Activated T-helper 1 cell treated with anti-CD3 and anti-CD28 coated beads, Interleukin-2, amount 50 U/mL, for 16 hours (primary cell): ENCODE results near the gene DNM3.

Experiments
- DNase-seq, 2 donors: peaks; one replicate each; pipeline ENCODE4 v3.0.0-alpha.2; 2020; ENCODE audit warnings: low read depth in 1 of 2, low spot score in 1 of 2

DNM3 gene

DNA sequence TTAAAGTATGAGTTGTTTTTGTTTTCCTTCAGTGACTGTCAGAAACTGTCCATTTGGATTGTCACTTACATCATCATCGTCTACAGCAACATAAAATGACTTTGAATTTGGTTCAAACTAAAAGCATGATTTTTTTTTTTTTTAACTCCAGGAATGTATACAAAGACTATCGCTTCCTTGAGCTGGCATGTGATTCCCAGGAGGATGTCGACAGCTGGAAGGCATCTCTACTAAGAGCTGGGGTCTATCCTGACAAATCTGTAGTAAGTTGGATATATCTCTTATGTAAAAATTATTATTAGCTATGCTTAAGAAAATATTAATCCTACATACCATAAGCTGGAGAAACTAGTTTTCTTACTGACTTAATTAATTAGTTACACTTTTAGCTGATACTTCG, 467.3 kb downstream of the DNM3 start:
- no peak for DNase-seq

DNA sequence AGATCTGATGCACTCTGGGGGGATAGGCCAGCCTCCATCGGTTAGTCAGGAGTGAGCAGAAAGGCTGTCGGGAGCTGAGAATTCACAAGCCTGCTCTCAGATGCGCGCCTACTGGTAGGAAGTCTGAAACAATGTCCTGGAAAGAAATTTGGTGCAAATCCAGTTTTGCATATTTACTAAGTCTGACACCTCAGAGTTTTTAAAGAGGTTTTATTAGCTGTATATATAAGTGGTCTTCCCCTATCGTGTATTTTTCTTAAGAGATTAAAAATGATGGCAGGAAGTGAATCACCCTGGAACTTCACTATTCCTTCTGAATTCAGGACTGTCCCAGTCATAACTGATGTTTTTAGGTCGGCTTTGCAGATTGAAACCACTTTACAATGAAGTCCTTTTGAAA, 479.4 kb downstream of the DNM3 start:
- no peak for DNase-seq

DNA sequence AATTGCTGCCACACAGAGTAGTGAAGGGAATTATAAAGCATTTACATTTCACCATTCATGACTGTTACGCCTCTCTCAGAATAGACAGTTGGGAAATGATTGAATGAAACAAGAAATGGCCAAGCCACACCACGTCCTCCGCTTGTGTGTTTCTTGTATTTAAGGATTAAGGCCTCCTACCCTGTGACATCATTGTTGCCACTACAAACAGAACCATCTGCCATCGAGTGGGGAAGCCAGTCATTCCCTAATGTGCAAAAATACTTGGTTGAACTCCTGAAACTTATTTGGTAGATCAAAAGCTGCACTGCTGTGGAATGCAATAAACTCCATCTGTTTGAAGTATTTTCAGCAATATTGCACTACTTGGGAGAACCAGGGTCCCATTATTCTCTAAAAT, 480.2 kb downstream of the DNM3 start:
- no peak for DNase-seq

DNA sequence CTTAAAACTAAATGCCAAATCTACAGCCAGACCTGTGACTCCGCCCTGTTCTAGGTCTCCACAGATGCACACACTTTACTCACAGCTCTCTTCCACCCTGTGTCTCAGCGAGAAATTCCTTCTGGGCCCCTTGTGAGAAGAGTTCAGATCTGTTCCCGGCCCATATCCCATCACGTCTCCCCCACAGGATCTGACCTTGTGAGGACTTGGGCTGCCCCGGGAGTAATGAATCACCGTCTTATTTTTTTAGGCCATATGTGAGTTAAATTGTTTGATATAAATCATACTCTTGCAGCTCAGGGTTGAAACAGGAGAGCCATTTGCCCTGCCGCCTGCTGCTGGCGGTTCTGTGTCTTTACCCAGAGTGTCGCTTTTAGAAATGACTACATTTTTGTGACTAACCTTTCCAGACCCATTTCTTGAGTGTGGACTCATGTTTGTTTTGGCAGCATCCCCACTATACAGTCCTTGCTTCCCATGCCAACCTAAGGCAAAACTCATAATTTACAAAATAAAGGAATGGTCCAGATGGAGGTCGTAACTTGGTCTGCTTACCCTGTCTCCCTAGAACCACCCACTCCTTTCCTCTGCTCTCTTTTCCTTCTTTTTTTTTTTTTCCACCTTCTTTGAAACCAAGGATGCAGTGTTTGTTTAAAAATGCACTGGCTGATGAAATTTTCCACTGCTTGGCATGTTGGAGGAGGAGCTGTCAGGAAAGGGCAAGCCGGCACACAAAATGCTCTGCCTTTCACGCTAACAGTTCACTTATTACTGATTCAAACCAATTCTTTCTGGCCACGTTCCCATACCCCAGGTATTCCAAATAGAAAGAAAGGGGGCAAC, 481.1 kb downstream of the DNM3 start:
- no peak for DNase-seq

DNA sequence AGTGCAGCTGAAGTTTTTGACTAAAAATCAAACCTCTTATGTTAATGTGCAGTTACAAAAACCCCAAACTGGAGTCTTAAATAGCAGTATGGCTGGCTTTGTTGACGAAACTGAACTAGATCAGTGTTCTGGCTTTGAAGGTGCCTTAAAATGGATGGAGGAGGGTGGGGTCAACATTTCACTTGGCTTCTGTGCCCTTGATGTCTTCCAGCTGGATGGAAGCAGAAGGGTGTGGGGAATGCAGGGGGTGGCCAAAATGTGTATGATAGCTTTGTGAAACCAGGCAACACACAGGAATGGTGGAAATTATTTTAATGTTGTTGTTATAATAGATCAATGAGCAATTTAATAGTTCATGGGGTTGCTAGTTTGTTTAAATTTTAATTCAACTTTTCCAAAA, 482.4 kb downstream of the DNM3 start:
- no peak for DNase-seq

DNA sequence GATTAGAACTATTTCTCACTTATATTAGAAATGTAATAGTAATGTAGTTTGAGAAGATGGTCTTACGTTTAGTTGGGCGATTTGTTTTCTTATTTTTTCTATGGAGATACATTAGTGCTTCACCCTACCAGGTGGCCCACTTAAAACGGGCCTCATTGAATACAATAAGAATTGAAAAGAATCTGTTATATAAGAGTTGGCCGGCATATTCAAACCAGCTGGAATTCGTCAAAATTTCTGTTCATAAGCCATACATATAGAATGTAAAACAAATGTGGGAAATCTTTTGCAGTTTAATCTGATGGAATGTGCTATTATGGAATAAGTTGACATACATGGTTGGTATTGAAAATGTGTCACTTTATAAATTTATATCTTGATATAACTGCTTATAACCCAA, 482.8 kb downstream of the DNM3 start:
- no peak for DNase-seq

DNA sequence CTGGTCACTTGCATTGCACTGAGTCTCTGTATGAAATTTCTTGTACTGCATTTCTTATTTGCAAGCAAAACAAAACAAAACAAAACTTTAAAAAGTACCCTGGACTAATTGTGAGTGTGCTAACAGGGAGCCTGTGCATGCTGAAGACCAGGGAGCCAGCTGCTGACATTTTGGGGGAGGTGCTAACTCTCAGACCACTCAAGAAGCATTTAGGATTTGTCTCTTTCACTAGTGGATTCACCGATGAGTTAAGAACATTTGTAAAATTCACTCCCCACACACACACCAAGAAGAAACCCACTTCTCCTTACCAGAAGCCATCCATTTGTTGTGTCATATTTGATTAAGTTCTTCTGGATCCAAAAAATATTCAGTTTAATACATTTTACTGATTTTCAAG, 483.5 kb downstream of the DNM3 start:
- DNase-seq = no peak

DNA sequence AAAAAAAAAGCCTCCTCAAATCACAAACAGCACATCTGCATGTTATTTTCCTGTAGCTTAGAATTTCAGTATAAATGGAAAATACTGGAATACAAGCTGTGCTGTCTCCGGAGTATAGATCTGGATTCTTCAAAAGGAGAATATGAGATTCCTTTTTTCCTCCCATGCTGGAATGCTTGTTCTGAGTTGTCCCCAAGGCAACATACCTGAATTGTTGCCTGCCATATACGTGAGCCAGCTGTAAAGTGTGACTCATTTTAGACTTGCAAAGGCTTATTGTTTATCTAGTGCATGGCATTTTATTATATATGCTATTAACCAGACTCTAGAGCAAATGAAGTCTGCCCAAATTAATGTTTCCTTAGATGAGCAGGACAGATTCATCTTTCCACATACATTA, 484.2 kb downstream of the DNM3 start:
- DNase-seq = no peak

DNA sequence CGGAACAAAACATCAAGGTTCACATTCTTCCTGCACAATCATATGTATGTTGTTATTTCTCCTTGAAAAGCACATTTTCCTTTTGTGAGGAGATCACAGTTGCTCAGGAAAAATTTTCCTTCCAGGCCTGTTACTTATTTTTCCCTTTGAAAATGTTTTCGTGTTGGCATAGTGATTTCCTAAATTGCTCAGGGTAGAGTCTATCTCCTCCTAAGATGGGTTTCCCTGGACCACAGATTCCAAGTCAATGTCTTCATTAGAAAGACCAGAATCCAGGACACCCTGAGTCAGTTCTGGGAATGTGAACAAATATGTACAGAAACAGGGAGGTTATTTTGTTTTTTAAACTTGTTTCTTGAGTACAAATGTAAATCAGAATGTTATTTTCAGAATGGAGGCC, 484.8 kb downstream of the DNM3 start:
- no peak for DNase-seq

DNA sequence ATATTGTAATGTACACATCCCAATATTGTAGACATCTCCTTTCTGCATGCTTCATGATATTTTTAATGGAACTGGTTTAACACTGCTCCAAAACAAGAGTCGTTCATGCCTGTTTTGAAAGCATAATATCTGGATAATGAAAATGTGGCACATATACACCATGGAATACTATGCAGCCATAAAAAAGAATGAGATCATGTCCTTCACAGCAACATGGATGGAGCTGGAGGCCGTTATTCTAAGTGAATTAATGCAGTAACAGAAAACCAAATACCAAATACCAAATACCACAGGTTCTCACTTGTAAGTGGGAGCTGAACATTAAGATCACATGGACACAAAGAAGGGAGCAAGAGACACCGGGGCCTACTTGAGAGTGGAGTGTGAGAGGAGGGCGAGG, 487.0 kb downstream of the DNM3 start:
- no peak for DNase-seq

DNA sequence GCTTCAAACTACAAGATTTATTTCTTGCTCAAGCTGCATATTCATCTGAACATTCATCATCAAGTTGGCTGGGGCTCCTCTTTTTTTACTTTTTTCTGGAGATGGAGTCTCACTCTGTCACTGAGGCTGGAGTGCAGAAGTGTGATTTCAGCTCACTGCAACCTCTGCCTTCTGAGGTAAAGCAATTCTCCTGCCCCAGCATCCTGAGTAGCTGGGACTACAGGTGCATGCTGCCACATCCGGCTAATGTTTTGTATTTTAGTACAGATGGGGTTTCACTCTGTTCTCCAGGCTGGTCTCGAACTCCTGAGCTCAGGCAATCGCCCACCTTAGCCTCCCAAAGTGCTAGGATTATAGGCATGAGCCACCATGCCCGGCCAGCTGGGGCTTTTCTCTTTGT, 490.9 kb downstream of the DNM3 start:
- no peak for DNase-seq

DNA sequence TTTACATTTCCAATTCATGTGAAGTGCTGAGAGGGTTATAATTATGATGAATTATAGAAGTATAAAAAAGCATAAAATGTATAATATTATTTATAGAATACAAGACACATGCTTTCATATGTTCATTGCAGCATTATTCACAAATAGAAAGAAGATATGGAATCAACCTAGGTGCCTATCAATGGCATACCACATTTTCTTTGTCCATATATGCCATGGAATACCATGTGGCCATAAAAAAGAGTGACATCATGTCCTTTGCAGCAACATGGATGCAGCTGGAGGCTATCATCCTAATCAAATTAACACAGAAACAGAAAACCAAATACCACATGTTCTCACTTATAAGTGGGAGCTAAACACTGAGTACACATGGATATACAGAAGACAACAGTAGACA, 494.1 kb downstream of the DNM3 start:
- no peak for DNase-seq

DNA sequence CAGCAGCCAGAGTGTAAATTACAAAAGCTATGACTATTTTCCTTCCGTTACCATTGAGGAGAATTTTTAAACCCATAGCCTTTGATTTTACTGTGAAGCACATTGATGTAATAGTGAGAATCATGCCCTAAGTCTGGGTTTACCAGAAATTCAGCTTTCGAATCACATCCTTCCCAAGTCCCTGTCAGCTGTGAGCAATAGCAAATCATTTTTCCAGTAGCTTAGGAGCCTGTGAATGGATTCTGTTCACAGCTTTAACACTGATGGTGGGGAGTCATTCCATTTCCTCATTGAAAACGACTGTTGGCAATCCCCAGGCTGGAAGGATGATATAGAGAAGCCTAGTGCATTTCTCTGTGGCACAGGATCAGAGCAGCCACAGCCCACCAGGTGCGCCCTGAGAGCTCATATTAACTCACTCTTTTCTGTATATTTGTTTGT, 497.0 kb downstream of the DNM3 start:
- DNase-seq = no peak

DNA sequence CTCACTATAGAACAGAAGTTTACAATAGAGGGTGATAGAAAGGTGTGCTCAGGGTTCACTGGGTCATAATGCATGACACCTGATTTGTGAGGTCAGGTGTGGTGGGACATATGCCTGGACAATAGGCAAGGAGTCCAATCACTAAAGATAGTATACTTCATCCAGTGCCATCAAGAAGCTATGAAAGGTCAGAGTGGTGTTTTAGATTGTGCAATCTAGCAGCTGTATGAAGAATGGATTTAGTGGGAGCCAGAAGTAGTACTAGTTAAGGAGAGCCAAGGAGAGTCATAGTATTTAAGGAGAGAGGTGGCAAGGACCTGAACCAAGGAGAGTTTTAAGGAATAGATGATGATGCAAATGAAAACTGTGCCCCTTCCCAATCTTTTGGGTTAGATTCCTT, 498.5 kb downstream of the DNM3 start:
- no peak for DNase-seq

DNA sequence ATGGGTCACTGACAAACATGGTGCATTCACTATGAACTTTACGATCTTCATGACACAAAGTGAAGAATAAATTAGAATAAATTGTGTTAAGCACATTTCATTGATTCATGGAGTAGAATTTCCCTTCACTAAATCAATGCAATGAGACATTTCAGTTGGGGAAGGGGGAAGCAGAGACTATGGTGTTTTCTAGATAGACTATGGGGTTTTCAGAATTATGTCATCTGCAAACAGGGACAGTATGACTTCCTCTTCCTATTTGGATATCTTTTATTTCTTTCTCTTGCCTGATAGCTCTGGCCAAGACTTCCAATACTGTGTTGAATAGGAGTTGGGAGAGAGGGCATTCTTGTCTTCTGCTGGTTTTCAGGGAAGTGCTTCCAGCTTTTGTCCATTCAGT, 499.2 kb downstream of the DNM3 start:
- no peak for DNase-seq

DNA sequence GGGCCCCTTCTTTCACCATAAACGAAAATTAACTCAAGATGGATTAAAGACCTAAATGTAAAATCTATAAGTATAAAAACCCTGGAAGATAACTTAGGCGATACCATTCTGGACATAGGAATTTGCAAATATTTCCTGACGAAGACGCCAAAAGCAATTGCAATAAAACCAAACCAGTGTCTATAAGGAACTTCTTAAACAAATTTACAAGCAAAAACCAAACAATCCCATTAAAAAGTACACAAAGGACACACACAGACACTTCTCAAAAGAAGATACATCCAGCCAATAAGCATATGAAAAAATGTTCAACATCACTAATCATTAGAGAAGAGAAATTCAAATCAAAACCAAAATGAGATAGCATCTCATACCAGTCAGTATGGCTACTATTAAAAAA, 500.4 kb downstream of the DNM3 start:
- no peak for DNase-seq

DNA sequence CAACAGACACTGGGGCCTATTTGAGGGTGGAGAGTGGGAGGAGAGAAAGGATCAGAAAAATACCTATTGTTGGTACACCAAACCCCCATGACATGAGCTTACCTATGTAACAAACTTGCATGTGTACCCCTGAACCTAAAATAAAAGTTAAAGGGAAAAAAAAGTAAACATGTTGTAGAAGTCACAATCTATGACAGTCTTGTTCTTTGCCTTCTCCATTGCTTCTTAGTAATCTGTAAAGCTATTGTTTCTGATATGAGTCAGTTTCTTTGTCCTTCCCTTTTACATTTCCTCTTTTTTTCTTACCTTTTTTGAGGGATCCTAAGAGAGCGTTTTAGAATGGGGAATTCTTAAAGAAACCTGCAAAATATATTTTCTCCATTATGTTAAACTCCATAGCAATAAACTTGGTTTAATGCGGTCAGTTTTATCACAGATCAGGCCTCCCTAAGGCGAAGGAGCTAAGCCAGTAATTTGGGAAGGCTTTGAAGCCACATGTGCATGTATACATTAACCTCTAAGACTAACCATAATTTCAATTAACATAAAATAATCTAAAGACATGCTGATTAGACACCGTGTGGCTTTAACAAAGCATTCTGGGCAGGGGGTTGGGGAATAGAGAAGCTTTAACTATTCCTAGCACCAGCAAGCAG, 501.4 kb downstream of the DNM3 start:
- no peak for DNase-seq

DNA sequence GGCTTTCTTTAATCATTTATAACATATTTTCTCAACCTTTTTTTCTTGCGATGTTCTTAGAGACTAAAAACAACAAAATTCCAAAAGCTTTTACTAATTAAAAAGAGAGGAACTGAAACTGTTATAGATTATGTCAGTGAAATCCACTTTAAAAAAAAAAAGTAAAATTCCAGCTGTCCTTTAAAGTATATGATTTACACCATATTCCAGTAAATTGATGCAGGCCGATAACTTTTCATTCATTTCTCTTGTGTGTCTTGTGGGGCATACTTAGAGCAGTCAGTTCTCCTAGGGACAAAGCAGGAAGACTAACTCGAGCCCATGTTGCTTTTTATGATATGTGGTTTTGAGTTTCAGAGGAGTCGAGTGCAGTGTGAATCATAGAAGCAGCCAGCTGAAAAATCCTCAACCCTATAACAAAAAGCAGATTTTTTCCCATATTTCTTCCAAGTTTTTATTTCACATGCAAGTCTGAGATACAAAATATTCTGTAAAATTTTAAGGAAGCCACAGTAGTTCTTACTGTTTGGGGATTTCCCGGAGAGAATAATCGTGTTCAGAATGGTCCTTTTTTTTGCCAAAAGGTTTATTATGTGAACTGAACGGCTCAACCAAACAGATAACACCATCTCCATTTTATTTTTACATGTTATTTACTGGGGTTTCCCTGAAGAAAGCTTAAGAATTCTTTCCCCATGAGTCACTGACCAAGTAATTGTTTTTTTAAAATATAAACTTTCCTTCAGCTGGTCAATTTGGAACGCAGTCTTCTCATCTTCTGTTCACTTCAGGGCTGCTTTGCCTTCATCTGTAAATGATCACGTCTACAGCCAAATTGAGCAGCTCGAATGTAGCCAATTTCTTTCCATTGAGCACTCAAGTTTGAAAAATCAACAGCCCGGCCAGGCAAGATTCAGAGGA, 502.2 kb downstream of the DNM3 start:
- no peak for DNase-seq

DNA sequence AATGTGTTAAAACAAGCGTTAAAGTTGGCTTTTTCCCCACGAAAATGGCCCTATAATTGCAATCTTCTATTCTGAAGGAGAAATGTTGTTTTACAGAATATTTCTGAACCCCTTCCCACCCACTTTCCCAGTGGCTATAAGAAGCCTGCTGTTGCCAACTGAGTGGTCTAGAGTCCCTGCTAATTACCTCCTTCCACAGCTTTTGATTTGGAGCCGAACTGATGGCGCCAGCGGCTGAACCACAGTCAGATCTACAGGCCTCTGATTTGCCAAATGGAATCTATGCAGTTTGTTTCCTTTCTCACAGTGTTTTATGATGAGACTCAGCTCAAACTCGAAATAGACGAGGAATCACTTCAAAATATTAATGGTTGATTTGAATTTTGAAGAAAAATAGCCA, 503.1 kb downstream of the DNM3 start:
- DNase-seq = no peak

DNA sequence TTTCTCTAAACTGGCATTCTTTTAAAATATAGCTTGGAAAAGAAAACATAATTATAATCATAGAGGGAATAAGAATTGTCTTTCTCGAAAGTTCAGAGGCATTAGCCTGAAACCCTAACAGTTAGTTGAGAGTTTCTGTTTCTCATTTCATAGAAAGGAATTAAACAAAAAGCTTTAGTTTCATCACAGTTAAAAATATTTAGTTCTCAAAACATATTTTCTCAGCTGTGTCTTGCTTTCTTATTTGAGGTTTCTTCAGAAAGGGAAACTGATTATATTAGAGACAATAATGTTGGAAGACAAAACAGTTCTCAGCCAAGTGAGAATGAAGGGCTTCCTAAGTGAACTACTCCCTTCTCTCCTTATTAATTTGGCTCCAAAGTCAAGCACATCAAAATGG, 503.8 kb downstream of the DNM3 start:
- no peak for DNase-seq

DNA sequence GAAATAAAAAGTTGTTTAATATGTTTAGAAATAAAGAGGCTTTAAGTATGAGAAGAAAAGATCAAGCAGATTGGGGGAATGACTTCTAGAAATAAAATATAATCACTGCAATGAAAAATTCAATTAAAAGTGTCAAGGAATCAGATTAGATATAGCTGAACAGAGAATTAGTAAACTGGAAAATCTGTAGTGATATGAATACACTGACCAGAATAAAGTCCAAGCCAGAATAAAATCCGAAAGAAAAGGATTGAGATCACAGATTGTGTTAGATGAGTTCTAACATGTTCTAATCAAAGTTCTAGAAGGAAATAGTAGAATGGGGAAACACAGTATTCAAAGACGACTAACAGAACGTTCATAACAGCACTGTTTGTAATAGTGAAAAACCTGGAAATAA, 506.1 kb downstream of the DNM3 start:
- no peak for DNase-seq

DNA sequence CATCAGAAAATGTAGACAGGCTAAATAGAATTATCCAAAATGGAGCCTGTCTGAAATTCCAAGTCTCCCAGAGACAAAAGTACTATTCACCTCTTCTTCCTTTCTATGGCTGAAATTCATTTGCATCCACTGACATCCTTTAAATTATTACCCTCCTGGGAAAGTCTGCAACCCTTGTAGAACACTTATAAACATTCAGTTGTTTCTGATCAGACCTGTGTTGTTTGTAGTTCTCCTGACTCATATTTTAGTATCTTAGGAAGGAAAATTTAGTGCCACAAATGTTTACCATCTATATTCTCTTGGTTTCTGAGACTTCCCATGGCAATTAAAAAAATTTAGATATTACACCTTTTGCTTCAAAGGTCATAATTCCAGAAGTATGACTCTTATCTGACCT, 509.6 kb downstream of the DNM3 start:
- no peak for DNase-seq
